ENCODE measurements around the gene NBPF10.
"Not testable (repeated sequence)": the region's sequence is repeated elsewhere in the genome, so short reads cannot be mapped to it uniquely, and the experiment has no call there.

The NBPF10 gene, protein sequence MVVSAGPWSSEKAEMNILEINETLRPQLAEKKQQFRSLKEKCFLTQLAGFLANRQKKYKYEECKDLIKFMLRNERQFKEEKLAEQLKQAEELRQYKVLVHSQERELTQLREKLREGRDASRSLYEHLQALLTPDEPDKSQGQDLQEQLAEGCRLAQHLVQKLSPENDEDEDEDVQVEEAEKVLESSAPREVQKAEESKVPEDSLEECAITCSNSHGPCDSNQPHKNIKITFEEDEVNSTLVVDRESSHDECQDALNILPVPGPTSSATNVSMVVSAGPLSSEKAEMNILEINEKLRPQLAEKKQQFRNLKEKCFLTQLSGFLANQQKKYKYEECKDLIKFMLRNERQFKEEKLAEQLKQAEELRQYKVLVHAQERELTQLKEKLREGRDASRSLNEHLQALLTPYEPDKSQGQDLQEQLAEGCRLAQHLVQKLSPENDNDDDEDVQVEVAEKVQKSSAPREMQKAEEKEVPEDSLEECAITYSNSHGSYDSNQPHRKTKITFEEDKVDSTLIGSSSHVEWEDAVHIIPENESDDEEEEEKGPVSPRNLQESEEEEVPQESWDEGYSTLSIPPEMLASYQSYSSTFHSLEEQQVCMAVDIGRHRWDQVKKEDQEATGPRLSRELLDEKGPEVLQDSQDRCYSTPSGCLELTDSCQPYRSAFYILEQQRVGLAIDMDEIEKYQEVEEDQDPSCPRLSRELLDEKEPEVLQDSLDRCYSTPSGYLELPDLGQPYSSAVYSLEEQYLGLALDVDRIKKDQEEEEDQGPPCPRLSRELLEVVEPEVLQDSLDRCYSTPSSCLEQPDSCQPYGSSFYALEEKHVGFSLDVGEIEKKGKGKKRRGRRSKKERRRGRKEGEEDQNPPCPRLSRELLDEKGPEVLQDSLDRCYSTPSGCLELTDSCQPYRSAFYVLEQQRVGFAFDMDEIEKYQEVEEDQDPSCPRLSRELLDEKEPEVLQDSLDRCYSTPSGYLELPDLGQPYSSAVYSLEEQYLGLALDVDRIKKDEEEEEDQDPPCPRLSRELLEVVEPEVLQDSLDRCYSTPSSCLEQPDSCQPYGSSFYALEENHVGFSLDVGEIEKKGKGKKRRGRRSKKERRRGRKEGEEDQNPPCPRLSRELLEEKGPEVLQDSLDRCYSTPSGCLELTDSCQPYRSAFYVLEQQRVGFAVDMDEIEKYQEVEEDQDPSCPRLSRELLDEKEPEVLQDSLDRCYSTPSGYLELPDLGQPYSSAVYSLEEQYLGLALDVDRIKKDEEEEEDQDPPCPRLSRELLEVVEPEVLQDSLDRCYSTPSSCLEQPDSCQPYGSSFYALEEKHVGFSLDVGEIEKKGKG (N-terminal part only)

DNA sequence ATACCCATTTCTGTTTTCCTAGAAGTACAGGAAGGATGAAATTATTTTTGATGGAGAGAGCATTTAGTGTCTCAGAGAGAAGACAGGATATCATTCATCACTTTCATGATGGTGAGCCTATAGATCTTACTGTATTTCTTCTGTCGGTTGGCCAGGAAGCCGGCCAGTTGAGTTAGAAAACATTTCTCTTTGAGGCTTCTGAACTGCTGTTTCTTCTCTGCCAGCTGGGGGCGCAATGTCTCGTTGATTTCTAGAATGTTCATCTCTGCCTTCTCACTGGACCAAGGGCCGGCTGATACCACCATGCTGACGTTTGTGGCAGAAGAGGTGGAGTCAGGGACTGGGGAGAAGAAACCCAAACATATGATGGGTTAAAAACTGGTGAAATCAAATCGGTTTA, at the start of gene NBPF10:
TSS of gene NBPF10 (minus strand) at position 340 of the 400 bp plus-strand sequence. CDS start at position 305, 35 bp downstream.
- H3K4me3 ChIP-seq (ENCODE audit: low read length); DNase-seq (ENCODE audit: low read depth): not testable (repeated sequence)

DNA sequence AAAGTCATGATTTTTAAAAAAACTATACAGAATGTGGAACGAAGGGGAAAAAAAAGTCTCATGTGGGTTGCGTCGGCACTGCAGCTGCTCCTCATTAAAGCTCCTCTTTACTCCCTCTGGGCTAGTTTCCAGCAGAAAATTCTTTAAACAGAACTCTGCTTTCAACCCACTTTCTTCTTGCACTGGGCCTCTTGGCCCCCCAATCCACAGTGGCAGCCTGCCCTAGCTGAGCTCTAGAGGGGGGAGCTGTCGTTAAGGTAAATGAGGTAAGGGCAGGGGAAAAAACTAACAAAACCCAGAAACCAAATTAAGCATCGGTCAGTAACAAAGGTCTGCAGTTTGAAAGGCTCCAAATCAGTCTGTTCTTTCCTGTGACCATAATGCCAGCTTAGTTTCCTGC, 29.9 kb upstream of the NBPF10 start:
- DNase-seq (ENCODE audit: low read depth); H3K4me3 ChIP-seq (ENCODE audit: low read length): not testable (repeated sequence)

DNA sequence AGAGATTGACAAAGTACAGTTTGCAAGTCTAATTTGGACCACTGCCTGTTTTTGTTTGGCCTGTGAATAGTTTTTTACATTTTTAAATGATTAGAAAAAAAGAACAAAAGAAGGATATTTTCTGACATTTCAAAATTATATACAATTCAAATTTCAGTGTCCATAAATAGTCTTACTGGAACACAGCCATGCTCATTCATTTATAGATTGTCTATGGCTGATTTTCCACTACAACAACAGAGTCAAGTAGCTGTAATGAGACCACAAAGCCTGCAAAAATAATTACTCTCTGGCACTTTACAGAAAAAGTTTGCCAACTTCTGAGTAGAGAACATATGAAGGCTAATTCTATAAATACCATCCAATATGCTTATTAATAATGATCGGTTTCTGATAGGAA, 23.1 kb upstream of the NBPF10 start:
- H3K4me3 ChIP-seq (ENCODE audit: low read length); DNase-seq (ENCODE audit: low read depth): not testable (repeated sequence)

- not testable (repeated sequence) for DNase-seq (ENCODE audit: low read depth); H3K4me3 ChIP-seq (ENCODE audit: low read length)
Measured at GRCh38 chr1:146167273-146167672, 22.7 kb upstream of the NBPF10 start.

All from retinal pigment epithelial cell (primary cell).